Measurements from ENCODE around the gene CACTIN.
A peak's percentile ranks its signal among the peaks of the same experiment; 100 is the strongest.
"Not testable (repeated sequence)": the region's sequence is repeated elsewhere in the genome, so short reads cannot be mapped to it uniquely, and the experiment has no call there.

Gene CACTIN

DNA sequence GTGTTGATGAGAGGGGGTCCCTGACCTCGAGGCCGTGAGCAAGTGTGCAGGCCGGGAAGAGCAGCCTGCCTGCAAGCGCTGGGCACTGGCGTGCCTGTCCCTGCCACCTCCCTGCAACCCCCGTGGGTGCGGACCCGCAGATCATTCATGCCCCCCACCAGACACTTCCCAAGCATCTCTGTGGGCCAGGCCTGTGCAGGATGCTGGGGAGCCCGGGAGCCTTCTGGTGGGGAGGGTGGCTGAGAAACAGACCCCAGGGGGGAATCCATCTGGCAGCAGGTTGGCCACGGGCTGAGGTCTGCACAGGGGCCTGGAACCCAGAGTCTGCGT, 18.4 kb upstream of the CACTIN start:
- DNase-seq = no peak

DNA sequence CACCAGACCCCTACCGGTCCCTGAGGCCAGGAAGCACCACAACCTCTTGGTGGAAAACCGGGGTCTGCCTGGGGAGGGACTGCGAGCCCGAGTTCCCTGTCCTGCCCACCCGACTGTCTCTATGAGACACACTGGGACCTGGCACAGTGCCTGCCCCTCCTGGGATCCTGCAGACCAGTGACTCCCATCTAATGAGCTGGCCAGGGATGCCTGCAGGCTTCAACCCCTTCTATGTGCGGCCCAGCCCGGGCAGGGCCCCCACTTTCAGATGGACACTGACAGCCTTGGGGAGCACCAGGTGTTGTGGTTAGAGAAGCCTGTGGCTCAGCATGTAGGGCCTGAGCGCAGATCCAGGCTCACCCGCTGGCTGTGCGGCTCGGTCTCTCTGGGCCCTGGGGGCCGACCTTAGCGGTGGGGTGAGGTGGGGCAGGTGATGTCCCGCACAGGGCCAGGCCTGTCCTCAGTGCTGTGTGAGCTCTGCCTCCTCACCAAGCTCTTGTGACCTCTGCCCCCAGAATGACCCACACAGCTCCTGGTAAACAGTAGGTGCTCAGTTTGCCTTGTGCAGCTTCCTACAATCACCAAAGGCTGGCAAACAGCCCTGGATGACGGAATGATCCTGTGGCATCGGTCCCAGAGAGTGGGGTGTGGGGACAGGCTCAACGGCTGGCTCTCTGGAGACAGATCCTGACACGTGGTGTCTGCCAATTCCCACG, 17.9 kb upstream of the CACTIN start:
- no peak for DNase-seq

DNA sequence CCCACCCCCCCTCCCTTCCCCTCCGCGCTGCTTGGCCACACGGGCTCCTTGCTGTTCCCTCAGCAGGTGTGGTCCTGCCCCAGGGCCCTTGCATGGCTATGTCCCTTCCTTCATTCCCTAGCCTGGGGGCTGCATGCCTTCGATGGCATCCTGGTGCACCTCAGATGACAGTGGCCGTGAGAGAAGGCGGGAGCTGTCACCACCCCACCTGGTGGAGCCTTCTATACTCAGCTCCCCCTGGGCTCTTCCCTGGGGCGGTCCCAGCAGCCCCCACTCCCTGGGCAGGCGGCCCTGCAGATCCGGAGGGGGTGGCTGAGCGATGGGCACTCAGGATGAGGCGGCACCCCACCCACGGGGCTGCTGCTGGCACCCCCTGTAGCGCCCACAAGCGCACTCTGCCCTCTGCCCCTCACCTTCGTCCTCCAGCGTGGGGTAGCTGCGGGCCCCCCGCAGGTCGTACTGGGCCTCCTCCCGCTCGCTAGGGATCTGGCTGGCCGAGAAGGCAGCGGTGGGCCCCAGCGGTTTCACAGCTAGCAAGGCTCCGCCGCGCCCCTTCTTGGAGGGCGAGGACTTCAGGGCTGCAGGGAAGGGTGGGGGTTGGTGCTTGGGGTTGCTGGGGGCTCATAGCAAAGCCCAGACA, 17.2 kb upstream of the CACTIN start:
- DNase-seq = no peak

DNA sequence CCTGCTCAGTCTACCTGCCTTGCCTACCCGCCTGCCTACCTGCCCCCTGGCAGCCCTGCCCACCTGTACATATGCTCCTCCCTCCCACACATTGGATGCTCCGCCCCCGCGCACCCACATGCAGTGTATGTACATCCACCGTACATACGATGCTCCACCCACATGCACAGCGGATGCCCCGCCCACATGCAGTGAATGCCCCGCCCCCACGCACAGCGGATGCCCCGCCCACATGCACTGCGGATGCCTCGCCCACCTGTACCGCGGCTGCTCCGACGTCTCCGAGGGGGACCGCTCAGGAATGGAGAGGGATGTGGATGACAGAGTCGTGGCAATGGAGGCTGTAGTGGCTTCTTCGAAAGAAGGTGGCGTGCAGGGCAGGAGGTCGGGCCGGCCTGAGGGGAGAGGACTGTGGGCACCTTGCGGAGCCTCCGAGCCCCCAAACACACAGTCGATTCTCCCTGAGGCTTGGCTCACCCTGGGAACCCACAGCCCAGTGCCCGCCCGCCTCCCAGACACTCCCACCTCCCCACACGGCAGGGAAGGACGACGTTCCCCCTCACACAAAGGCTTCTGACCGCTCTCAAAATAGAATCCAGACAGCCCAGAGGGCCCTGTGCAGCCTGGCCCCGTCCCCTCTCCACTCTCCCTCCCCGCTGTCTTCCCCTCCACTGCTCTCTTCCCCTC, 16.5 kb upstream of the CACTIN start:
- peak; percentile 39 for DNase-seq

DNA sequence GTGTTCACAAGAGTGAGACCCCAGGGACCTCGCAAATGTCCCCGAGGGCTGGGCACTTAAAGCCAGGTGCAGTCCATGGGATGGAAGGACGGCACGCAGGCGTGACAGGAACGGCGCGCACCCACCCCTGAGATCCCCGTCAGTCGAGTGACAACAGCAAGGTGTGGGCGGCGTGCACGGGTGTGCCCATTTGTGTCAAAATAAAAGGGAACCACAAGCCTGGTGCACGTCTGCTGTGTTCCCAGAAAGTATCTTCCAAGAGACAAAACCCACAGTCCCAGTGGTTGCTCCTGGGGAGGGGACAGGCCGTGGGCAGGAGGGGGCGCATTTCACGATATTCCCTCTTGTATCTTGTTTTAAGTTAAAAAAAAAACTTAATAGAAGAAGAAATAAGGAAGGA, 15.7 kb upstream of the CACTIN start:
- no peak for DNase-seq

DNA sequence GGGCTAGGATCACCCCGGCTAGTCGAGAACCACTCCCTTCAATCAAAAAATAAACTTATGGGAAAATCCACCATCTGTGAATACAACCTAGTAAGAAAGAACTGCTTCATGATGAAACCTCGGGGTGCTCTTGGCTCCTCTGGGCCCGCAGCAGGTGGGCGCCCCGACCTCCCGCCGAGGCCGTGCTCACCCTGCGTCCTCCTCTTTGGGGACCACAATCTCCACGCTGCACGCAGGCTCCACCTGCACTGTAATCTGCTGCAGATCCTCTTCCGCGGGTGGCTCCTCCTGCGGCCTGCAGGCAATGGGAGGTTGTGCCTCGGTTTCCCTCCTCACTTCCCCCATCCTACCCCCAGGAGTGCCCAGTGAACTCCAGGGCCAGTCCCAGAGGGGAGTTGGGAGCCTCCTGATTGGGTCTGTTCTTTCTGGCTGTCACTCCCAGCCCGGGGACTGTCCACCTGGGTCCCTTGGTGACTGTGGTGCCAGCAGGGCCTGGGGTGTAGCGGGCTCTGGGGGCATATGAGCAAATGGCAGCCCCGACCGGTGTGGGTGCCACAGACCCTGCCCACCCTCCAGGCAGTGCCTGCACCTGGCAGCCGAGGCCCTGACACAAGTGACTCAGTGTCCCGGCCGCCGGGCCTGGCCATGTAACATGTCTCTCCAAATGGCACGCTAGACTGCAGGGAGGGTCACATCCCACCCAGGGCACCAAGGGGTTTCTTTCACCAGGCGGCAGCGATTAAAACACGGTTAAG, 15.1 kb upstream of the CACTIN start:
- no peak for DNase-seq

DNA sequence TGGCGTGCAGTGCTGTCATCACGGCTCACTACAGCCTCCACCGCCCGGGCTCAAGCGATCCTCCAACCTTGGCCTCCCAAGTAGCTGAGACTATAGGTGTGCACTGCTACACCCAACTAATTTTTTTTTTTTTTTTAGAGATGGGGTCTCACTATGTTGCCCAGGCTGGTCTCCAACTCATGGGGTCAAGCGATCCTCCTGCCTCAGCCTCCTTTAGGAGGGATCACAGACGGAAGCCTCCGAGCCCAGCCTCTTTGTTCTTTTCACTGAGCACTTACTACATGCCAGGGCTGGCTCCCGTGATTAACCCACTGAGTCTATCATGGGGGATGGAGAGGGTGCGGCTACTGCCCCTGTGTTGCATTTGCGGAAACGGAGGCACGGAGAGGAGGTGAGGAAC, 12.9 kb upstream of the CACTIN start:
- DNase-seq = no peak

DNA sequence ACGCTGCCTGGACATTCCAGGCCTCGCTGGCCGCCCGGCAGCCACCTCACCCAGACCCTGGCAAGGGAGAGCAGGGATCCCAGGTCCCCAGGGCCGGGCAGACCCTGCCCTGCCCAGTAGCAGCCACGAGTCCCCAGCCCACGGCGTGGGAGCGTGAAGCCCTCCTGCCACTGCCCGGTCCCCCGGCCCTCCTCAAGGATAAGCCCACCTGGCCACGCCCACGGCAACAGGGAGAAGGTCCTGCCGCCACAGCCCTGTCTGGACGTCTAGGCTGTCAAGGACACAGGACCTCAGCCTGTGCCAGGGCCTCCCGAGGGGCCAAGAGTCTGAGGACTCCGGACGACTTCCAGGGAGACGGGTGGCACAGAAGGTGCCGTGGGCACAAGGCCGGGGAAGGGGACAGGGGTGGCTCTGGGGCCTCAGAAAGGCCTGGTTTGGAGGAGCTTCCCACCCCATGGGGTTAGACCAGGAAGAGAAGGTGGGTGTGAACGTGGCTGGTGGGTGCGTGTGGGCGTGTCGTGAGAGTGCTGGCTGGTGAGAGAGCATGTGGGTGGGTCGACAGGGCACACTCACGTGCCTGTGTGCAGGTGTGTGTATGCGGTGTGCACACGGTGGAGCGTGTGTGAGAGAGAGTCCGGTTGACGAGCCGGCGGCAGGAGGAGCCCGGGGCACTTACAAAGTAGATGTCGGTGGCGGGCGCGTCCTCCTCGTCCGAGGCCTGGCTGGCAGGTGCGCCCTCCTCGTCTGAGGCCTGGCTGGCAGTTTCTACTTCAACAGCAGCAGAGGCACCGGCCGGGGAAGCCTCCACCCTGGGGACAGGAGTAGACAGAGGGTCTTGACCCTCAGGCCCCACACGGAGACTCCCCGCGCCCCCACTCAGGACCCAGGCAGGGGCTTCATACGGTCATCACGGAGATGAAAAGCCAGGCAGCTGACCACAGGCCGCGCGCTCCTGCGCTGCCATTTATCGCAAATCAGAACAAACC, 11.9 kb upstream of the CACTIN start:
- no peak for DNase-seq

DNA sequence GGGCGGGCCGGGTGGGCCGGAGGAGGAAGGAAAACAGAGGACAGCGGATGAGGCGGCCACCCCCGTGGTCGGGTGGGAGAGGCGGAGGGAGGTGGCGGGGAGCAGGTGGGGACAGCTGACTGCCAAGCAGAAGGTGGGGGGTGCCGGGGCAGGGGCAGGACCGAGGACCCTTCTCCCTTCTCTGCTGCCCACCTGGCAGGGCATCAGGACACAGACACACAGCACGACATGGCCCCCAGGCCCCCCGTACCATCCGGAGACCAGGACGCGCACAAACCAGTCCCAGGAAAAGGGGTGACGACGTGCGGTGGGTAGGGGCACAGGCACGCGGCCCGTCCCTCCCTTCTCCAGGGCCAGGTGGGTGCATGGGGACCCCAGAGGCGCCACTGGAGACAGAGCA, 11.0 kb upstream of the CACTIN start:
- DNase-seq = no peak

DNA sequence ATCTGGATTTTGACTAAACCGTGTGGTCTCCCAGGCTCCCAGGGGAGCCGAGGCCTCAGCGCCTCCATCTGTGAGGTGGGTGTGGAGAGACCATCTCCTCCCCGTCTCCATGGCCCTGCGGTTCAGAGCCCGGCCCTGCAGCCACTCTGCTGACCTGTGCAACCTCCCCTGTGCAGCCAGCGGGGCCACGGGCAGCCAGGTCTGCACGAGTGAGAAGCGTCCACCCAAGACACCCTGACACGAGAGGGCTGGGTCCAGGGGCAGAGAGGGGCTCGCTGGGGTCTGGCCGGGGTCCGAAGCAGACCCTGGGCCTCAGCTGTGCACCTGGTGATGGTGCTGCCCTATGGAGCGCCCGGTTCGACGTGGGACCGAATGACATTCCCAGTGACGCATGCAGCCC, 10.4 kb upstream of the CACTIN start:
- no peak for DNase-seq

DNA sequence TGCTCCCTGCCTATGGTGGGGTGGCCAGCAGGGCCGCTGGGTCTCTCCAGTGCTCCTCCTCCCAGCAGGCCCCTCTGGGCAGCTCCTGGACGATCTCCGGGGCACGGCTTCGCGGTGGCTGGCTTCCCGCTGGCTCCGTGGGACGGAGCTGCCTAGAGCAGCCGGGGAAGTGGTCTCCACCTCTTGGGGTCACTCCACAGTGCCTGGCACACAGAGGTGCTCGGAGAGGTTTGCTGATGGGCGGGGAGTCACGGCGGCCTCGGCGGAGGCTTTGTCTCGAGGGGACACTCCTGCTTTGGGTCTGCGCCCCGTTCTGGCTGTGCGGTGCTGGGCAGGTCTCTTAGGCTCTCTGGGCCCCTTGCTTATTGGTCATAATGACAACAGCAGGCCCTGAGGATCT, 9.9 kb upstream of the CACTIN start:
- no peak for DNase-seq

DNA sequence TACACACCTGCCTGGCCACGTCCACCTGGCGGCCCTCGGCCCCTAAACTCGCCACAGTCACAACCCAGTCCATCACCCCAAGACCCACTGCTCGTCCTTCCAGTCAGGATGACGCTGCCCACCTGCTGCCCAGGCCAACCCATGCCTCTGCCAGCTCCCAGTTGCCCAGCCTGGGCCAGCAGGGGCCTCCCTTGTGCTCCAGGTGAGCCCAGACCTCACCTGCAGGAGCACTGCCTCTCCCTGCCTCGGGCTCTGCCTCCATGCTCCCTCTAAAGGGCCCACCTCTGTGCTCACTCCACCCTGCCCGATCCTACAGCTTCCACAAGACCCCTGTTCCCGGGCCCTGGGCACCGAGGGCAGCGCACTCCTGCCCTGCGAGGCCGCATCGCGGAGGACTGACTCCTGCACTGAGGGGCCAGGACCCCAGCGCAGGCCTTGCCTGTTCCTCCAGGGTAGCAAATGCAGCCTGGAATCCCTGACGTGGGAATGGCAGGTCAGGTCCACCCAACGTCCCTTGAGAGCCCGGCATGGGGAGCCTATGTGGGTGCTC, 8.0 kb upstream of the CACTIN start:
- DNase-seq = no peak

DNA sequence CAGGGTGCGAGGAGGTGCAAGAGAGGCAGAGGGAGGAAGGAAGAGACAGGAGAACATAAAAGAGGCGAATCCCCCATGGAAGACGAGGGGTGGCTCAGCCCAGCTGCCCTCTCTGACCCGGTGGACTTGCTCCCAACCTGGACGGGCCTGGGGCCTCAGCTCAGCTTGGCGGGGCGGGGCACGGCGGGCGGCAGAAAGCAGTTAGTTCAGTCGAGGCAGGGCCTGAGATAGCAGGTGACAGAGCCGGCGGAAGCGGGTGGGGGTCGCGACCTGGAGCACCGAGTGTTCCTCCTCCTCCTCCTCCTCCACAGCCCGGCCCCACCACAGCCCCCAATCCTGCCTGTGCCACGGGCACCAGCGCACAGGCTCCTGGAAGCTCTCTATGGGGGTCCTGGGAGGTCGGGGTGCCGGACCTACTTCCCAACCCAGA, 7.0 kb upstream of the CACTIN start:
- DNase-seq = no peak

DNA sequence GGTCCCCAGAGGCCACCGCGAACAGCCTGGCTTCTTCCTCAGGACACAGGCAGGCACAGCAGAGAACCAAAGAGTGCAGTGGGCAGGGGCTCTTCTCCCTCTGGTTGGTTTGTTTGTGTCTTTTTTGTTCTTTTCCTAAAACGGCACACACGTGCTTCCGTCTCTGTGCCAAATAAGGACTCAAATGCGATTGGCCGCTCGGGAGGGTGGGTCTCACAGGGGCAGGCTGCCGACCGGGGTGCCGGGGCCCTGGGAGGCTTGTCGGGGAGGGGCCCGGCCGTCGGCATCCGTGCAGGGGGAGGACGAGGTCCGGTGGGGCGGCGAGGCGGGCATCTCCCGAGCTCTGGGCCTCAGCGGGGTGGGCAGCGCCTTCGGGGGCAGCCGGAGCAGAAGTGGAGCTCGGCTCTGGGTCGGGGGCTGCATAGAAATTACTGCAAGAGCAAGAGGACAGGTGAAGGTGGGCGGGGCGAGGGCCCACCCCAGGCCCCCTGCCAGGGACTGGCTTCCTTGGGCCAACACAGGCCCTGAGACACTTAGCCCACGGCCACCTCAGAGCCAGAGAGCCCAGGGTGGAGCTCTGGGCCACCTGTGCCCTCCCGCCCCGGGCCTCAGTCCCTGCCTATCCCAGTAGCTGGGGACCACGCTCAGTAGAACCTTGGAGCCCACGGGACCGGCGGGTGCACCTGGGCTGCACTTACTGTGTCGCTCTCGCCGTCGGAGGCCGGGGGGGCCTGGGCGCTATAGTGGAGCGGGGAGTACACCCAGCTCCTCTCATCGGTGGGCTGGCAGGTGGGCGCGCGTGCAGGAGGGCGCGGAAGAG, 6.4 kb upstream of the CACTIN start:
- no peak for DNase-seq

DNA sequence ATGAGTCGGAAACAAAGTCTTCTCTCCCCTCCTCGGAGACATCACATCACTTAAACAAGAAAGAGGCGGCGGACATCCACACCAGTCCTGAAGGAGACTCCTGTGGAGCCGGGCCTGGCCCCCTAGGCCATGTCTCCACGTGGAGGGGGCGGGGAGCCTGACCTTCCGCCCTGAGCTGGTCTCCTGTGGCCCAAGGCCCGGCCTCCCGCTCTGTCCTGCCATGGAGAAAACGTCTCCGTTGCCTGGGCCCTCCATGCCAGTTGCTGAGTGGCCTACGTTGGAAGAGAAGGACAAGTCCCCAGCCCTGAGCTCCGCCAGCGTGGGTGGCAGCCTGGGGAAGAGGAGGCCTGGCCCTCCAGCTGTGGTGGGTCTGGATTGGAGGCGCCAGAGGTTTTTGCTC, 5.5 kb upstream of the CACTIN start:
- DNase-seq = no peak

DNA sequence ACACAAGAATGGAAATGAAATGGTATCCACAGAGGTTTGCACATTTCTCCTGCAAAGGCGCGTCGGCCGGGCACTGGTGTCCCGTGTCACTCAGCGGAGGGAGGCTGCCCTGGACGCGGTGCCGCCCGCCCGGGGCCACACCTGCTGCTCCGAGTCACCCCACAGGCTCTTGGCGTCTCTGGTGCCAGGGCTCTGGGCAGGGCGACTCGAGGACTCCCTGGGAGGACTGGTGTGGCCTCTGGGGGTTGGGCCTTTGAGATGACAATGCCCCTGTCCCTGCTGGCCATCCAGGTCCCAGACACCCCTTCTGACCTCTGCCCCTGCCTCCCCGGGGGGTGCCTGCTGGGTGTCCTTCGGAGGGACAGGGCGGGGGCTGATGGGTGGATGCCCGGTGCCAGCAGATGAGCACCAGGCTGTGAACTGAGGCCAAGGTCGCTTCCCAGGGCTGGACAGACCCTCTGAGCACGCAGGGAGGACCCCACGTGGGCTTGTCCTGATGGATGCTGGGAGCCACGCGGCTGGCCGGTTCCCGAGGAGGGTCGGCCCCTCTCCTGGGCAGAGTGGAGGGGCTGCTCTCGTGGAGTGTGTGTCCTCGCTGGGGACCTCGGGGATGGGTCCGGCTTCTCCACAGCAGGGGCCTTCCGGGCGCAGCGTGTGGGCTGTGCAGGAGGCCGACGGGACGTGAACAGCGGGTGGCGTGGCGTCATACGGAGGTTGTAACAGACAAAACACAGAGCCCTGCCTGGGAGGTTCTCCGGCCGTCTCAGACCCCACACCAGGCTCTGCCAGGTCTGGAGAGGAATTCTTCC, 4.7 kb upstream of the CACTIN start:
- no peak for DNase-seq

DNA sequence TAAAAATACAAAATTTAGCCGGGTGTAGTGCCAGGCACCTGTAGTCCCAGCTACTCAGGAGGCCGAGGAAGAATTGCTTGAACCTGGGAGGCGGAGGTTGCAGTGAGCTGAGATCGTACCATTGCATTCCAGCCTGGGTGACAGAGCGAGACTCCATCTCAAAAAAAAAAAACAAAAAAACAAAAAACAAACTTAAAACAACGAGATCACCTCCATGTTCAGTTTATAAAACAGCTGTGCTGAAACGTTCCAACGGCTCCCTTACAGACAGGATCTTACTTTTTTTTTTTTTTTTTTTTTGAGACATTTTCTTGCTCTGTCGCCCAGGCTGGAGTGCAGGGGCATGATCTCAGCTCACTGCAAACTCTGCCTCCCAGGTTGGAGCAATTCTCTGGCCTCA, 2.2 kb upstream of the CACTIN start:
- not testable (repeated sequence) for DNase-seq

DNA sequence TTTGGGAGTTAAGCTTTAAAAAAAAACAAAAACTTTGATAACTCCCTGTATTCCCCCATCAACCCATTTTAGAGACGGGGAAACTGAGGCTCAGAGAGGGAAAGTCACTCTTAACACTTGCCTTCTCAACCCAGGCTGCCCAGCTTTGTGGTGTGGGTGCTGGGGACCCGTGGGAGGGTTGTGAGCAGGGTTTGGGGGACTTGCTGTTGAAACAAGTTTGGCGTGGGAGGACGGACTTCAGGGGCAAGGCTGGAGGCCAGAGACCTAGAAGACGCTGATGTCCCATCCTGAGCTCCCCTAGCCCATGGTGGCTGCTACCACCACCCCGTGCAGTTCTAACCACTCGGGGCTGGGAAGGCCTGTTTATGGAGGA, 747 bp upstream of the CACTIN start:
- no peak for DNase-seq

DNA sequence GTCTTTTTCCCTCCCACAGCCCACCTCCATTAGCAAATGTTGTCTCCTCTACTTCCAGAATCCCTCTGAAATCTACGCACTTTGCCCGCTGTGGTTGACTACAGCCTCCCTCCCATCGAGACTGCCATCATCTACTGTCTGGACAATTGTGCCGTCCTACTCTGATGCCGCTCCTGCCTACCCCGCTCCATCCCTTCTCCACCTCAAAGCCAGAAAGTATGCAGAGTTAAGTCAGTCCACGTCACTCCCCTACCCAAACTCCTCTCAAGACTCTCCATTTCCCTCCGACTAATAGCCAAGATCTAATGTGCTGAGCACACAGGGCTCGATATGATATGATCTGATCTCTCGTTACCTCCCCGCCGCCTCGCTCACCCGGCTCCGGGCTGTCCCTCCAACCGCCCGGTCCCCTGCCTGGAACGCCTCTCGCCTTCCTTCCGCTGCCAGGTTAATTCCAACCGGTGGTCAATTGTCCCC, 556 bp downstream of the CACTIN start:
- no peak for DNase-seq

DNA sequence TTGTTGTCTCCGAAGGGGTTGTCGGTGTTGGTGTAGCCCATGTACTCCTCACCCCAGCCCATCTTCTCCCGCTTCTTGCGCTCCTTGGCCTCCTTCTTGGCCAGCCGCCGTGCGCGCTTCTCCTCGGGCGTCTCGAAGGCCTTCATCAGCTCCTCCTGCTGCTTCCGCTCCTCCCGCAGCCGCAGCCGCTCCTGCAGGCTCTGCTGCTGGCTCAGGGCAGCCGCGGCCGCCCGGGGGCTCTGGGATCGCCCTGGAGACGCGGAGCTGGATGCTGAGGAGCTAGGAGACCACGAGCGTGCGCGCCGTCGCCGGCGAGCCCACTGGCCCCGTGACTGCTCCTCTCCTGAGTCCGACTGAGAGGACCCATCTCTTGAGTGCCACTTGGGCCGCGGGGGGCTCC, 2.9 kb downstream of the CACTIN start:
- no peak for DNase-seq
